AG04450 (cell line): Measurements from ENCODE around the gene EIF3F. TPM values are rescaled to one million over a fixed set of nuclear protein-coding genes. Genes with fewer than 3 reads are reported as not detected.

Experiments
- CTCF ChIA-PET: fragments of 300-600, 350-600 bp; formaldehyde crosslinking; extraction: SDS; loops from one replicate; lab custom pipeline; 2022; ENCODE audit warnings: antibody characterized with exemption, inconsistent platforms; lab: Charles Lee
- POLR2A ChIA-PET: fragments of 350-600 bp; formaldehyde crosslinking; extraction: SDS; loops from one replicate; lab custom pipeline; 2021; ENCODE audit warnings: antibody characterized with exemption, inconsistent platforms; lab: Yijun Ruan, JAX
- DNase-seq: peaks from one replicate; pipeline ENCODE4 v3.0.0-alpha.2; 2011; ENCODE audit warnings: low read depth, low spot score
- H3K27ac ChIP-seq: one replicate; pipeline ENCODE4 v1.5.1; 2012; ENCODE audit warnings: low read depth, low read length, control low read depth
- H3K27me3 ChIP-seq: one replicate; pipeline ENCODE4 v1.6.0; 2012; ENCODE audit warnings: low read length; ENCODE audit not compliant: control insufficient read depth, insufficient read depth
- H3K4me3 ChIP-seq: 2 replicates; pipeline ENCODE4 v1.5.1; 2011; ENCODE audit warnings: mild to moderate bottlenecking, low read depth, low read length, control low read depth
- H3K9me3 ChIP-seq: 2 replicates; pipeline ENCODE4 v1.5.1; 2012; ENCODE audit warnings: low read length; ENCODE audit not compliant: control insufficient read depth, insufficient read depth
- CTCF ChIP-seq: IDR thresholded peaks from 2 replicates; pipeline ENCODE4 v1.5.1; 2011; ENCODE audit warnings: low read depth, low read length, control low read depth, inconsistent platforms
- polyA plus RNA-seq: library from polyadenylated mRNA; depleted of rRNA; stranded (reverse); fragments of >200 nt; gene quantifications from 2 replicates; pipeline ENCODE4 v1.2.3, GENCODE V29; 2011

Gene EIF3F
- polyA plus RNA-seq, 1 experiment, result 216 TPM

- H3K27me3 ChIP-seq, result peaks cover 5% of the 10 kb centered on the region
- TF ChIP-seq CTCF, result no peak
- ChIA-PET POLR2A (no interaction called here), CTCF (interaction anchor here (3.1 to 11.9 kb wide), 3 partner anchors 14 to 87 kb away, joined by 28 to 992 read pairs (median 30); no protein-coding TSS in a partner anchor)
- H3K4me3 ChIP-seq, result no peak overlapping the region
- H3K9me3 ChIP-seq, result no peaks in the 10 kb centered on the region
- H3K27ac ChIP-seq, result no peak overlapping the region
- no peak for DNase-seq
Measured at GRCh38 chr11:8008212-8008611, 21.1 kb downstream of the EIF3F start.

GRCh38 chr11:8009856-8010255 lies 22.7 kb downstream of the EIF3F start:
- Histone ChIP-seq H3K27ac (no peak overlapping the region), H3K9me3 (no peaks in the 10 kb centered on the region), H3K4me3 (no peak overlapping the region), H3K27me3 (peaks cover 7% of the 10 kb centered on the region)
- no peak for DNase-seq
- CTCF ChIA-PET, result interaction anchor here (5.1 to 11.9 kb wide), 2 partner anchors 24 to 86 kb away, joined by 28 to 992 read pairs; no protein-coding TSS in a partner anchor
- TF ChIP-seq CTCF, result no peak
- POLR2A ChIA-PET, result no interaction called here

GRCh38 chr11:8011371-8011770 lies 24.2 kb downstream of the EIF3F start:
- Histone ChIP-seq H3K27me3 (peaks cover 7% of the 10 kb centered on the region), H3K4me3 (no peak overlapping the region), H3K9me3 (no peaks in the 10 kb centered on the region), H3K27ac (peak overlapping the region; percentile 31)
- POLR2A ChIA-PET, result interaction anchor here (1.2 kb wide), 1 partner anchor 11 kb away, joined by 3 read pairs; no protein-coding TSS in a partner anchor
- DNase-seq, result no peak
- TF ChIP-seq CTCF, result no peak
- CTCF ChIA-PET, result interaction anchor here (2.0 to 11.9 kb wide), 3 partner anchors 23 to 84 kb away, joined by 6 to 992 read pairs (median 28); partner anchors contain the start of gene EIF3F

GRCh38 chr11:8011981-8012444 lies 24.9 kb downstream of the EIF3F start:
- peaks cover 7% of the 10 kb centered on the region for H3K27me3 ChIP-seq
- peak overlapping the region; percentile 31 for H3K27ac ChIP-seq
- H3K4me3 ChIP-seq, result no peak overlapping the region
- CTCF ChIA-PET, result interaction anchor here (1.2 to 11.9 kb wide), 4 partner anchors 22 to 83 kb away, joined by 3 to 992 read pairs (median 17); partner anchors contain the start of gene EIF3F
- DNase-seq, result peak; percentile 69
- no peaks in the 10 kb centered on the region for H3K9me3 ChIP-seq
- POLR2A ChIA-PET, result interaction anchor here (0.6 to 1.2 kb wide), 2 partner anchors 9 to 11 kb away, joined by 3 to 5 read pairs; no protein-coding TSS in a partner anchor
- TF ChIP-seq CTCF, result no peak

GRCh38 chr11:8013833-8014232 lies 26.7 kb downstream of the EIF3F start:
- no peak for DNase-seq
- H3K4me3 ChIP-seq, result no peak overlapping the region
- no peaks in the 10 kb centered on the region for H3K9me3 ChIP-seq
- no peak for TF ChIP-seq CTCF
- ChIA-PET POLR2A (no interaction called here), CTCF (interaction anchor here (4.8 to 6.3 kb wide), 3 partner anchors 19 to 85 kb away, joined by 29 to 66 read pairs (median 47); no protein-coding TSS in a partner anchor)
- no peak overlapping the region for H3K27ac ChIP-seq
- peaks cover 4% of the 10 kb centered on the region for H3K27me3 ChIP-seq
